ENCODE data around the gene TSPO2.

DNA sequence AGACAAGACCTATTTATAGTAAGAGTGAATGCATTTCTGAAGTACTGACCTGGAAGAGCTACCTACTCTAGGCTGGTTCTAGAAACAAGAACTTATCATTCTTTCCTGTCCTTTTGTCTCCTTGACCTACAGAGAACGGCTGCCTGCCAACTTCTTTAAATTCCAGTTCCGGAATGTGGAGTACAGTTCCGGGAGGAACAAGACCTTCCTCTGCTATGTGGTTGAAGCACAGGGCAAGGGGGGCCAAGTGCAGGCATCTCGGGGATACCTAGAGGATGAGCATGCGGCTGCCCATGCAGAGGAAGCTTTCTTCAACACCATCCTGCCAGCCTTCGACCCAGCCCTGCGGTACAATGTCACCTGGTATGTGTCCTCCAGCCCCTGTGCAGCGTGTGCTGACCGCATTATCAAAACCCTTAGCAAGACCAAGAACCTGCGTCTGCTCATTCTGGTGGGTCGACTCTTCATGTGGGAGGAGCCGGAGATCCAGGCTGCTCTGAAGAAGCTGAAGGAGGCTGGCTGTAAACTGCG is 19.0 kb downstream of the TSPO2 start:
- TF ChIP-seq, protein P1, sequence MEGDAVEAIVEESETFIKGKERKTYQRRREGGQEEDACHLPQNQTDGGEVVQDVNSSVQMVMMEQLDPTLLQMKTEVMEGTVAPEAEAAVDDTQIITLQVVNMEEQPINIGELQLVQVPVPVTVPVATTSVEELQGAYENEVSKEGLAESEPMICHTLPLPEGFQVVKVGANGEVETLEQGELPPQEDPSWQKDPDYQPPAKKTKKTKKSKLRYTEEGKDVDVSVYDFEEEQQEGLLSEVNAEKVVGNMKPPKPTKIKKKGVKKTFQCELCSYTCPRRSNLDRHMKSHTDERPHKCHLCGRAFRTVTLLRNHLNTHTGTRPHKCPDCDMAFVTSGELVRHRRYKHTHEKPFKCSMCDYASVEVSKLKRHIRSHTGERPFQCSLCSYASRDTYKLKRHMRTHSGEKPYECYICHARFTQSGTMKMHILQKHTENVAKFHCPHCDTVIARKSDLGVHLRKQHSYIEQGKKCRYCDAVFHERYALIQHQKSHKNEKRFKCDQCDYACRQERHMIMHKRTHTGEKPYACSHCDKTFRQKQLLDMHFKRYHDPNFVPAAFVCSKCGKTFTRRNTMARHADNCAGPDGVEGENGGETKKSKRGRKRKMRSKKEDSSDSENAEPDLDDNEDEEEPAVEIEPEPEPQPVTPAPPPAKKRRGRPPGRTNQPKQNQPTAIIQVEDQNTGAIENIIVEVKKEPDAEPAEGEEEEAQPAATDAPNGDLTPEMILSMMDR (conservative IDR thresholded peaks at IDR 0.05; ENCODE audit: low read depth, low read length), result no peak
- TF ChIP-seq EZH2 (IDR thresholded peaks at IDR 0.05; ENCODE audit: low read length, unreplicated experiment) (no peak), EZH2phosphoT487 (IDR thresholded peaks at IDR 0.05; ENCODE audit: borderline replicate concordance, low read length) (no peak)

All from PC-3 (cell line).